NB4 (cell line): ENCODE measurements around the gene ISG20.

Experiments used
- DNase-seq: peaks from one replicate; pipeline ENCODE4 v3.0.0; 2010; ENCODE audit warnings: low read depth
- H3K4me3 ChIP-seq: one replicate; pipeline ENCODE4 v1.5.1; 2011; ENCODE audit warnings: mild to moderate bottlenecking, low read depth, low read length, moderate library complexity
- CTCF ChIP-seq: IDR thresholded peaks from one replicate; pipeline ENCODE4 v1.5.1; 2012; ENCODE audit warnings: low read depth, low read length
- MAX ChIP-seq: IDR thresholded peaks from 2 replicates; pipeline ENCODE4 v1.6.1; 2011; ENCODE audit warnings: low read depth, low read length
- MYC ChIP-seq: IDR thresholded peaks from 2 replicates; pipeline ENCODE4 v1.6.1; 2011; ENCODE audit warnings: low read depth, low read length
- POLR2A ChIP-seq: IDR thresholded peaks from 2 replicates; pipeline ENCODE4 v1.6.1; 2011; ENCODE audit warnings: mild to moderate bottlenecking; ENCODE audit not compliant: insufficient read length; ENCODE audit errors: extremely low read depth

ISG20 gene

GRCh38 chr15:88663141-88663621 lies 24.4 kb downstream of the ISG20 start:
- no peak for DNase-seq
- no peak overlapping the region for H3K4me3 ChIP-seq
- TF ChIP-seq MAX (no peak), MYC (no peak), POLR2A (no peak)

GRCh38 chr15:88664151-88664778 lies 25.4 kb downstream of the ISG20 start:
- DNase-seq, result peak; percentile 42
- no peak overlapping the region for H3K4me3 ChIP-seq
- TF ChIP-seq MAX, result no peak
- no peak for TF ChIP-seq POLR2A
- TF ChIP-seq CTCF, result no peak
- TF ChIP-seq MYC, result no peak

- TF ChIP-seq MYC, result no peak
- no peak for TF ChIP-seq POLR2A
- TF ChIP-seq MAX, result no peak
- TF ChIP-seq CTCF, result no peak
- no peak overlapping the region for H3K4me3 ChIP-seq
- no peak for DNase-seq
Measured at GRCh38 chr15:88674661-88675060, 35.8 kb downstream of the ISG20 start.

GRCh38 chr15:88678755-88679154 lies 39.9 kb downstream of the ISG20 start:
- no peak for DNase-seq
- no peak overlapping the region for H3K4me3 ChIP-seq
- TF ChIP-seq CTCF, result no peak
- no peak for TF ChIP-seq MAX
- TF ChIP-seq POLR2A, result no peak
- no peak for TF ChIP-seq MYC

- no peak for DNase-seq
- no peak overlapping the region for H3K4me3 ChIP-seq
- TF ChIP-seq MYC, result no peak
- TF ChIP-seq CTCF, result no peak
- no peak for TF ChIP-seq POLR2A
- TF ChIP-seq MAX, result no peak
Measured at GRCh38 chr15:88680241-88681001, 41.6 kb downstream of the ISG20 start.

- TF ChIP-seq CTCF, result no peak
- no peak for TF ChIP-seq MAX
- no peak for TF ChIP-seq MYC
- no peak for TF ChIP-seq POLR2A
- no peak overlapping the region for H3K4me3 ChIP-seq
- no peak for DNase-seq
Measured at GRCh38 chr15:88681610-88682221, 42.9 kb downstream of the ISG20 start.
